K562 (cell line): ENCODE data around the gene MUC5AC.

Source experiments
- EZH2 ChIP-seq: IDR thresholded peaks from 2 replicates; pipeline ENCODE4 v1.6.1; 2012; ENCODE audit warnings: low read depth, mild to moderate bottlenecking, inconsistent platforms, low read length, borderline replicate concordance
- MEF2A ChIP-seq: IDR thresholded peaks from 2 replicates; pipeline ENCODE4 v1.6.1; 2011; ENCODE audit warnings: low read depth, mild to moderate bottlenecking, low read length, moderate library complexity; ENCODE audit not compliant: control insufficient read depth
- NR3C1 ChIP-seq: sonication (generic); formaldehyde crosslinking; IDR thresholded peaks from 2 replicates; pipeline ENCODE4 v1.8.1; 2022; ENCODE audit warnings: missing genetic modification reagents
- PATZ1 ChIP-seq: fragments of 250-450 bp; sonication (Bioruptor Pico); IDR thresholded peaks from 2 replicates; pipeline ENCODE4 v1.5.0; 2020; ENCODE audit warnings: mild to moderate bottlenecking, borderline replicate concordance
- PHTF2 ChIP-seq: fragments of 250-450 bp; sonication (Bioruptor Pico); IDR thresholded peaks from 2 replicates; pipeline ENCODE4 v1.5.0; 2021; ENCODE audit warnings: mild to moderate bottlenecking
- POLR2AphosphoS2 ChIP-seq: IDR thresholded peaks from 2 replicates; pipeline ENCODE4 v1.6.1; 2012; ENCODE audit warnings: low read length, improper control_type of control experiment
- POLR2AphosphoS5 ChIP-seq: IDR thresholded peaks from 2 replicates; pipeline ENCODE4 v1.6.1; 2011; ENCODE audit warnings: mild to moderate bottlenecking, low read depth, low read length, moderate library complexity; ENCODE audit not compliant: control insufficient read depth, insufficient read depth
- TRIM25 ChIP-seq: fragments of 450-650 bp; IDR thresholded peaks from 2 replicates; pipeline ENCODE4 v1.7.0; 2016; ENCODE audit warnings: borderline replicate concordance
- TF ChIP-seq, protein P1 (sequence below): fragments of 150-350 bp; conservative IDR thresholded peaks from 2 replicates; pipeline ENCODE4 v1.6.1; 2014; ENCODE audit warnings: low read length
- TF ChIP-seq, protein P2 (sequence below): sonication (generic); formaldehyde crosslinking; IDR thresholded peaks from 2 replicates; pipeline ENCODE4 v1.9.0; 2022; ENCODE audit warnings: mild to moderate bottlenecking, missing genetic modification reagents

- TF ChIP-seq, protein P1, sequence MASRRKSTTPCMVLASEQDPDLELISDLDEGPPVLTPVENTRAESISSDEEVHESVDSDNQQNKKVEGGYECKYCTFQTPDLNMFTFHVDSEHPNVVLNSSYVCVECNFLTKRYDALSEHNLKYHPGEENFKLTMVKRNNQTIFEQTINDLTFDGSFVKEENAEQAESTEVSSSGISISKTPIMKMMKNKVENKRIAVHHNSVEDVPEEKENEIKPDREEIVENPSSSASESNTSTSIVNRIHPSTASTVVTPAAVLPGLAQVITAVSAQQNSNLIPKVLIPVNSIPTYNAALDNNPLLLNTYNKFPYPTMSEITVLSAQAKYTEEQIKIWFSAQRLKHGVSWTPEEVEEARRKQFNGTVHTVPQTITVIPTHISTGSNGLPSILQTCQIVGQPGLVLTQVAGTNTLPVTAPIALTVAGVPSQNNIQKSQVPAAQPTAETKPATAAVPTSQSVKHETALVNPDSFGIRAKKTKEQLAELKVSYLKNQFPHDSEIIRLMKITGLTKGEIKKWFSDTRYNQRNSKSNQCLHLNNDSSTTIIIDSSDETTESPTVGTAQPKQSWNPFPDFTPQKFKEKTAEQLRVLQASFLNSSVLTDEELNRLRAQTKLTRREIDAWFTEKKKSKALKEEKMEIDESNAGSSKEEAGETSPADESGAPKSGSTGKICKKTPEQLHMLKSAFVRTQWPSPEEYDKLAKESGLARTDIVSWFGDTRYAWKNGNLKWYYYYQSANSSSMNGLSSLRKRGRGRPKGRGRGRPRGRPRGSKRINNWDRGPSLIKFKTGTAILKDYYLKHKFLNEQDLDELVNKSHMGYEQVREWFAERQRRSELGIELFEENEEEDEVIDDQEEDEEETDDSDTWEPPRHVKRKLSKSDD = no peak
- no peak for TF ChIP-seq TRIM25
- TF ChIP-seq POLR2AphosphoS2 = no peak
- TF ChIP-seq PATZ1 = no peak
- TF ChIP-seq, protein P2, sequence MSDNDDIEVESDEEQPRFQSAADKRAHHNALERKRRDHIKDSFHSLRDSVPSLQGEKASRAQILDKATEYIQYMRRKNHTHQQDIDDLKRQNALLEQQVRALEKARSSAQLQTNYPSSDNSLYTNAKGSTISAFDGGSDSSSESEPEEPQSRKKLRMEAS (CRISPR knock-in tag) = no peak
- no peak for TF ChIP-seq PHTF2 (CRISPR knock-in tag)
- TF ChIP-seq NR3C1 (CRISPR knock-in tag) = no peak
- no peak for TF ChIP-seq EZH2
- no peak for TF ChIP-seq POLR2AphosphoS5
- no peak for TF ChIP-seq MEF2A
Measured at GRCh38 chr11:1205987-1206331, 48.2 kb downstream of the MUC5AC start.
